PC-3 (cell line): ENCODE results near the gene TPM4. TPM values are rescaled to one million over a fixed set of nuclear protein-coding genes. Genes with fewer than 3 reads are reported as not detected.
A peak's percentile ranks its signal among the peaks of the same experiment; 100 is the strongest.

Experiments used
- ATAC-seq: fragments of 200-7000 bp; cut with Tn5 transposase; 2 replicates; pipeline ENCODE4 v1.9.1; 2020; ENCODE audit warnings: mild to moderate bottlenecking, moderate library complexity
- BruUV-seq: library from RNA; stranded (reverse); fragments of 400-500 nt; replicated peaks from 2 replicates; lab custom pipeline; 2021; lab: Mats Ljungman, UMichigan
- CTCF ChIA-PET: fragments of 300-600 bp; sonication (Branson Sonifier 250); formaldehyde crosslinking; loops from one replicate; lab custom pipeline; 2022; ENCODE audit warnings: antibody characterized with exemption; lab: Charles Lee
- POLR2A ChIA-PET: fragments of 300-600 bp; sonication (Branson Sonifier 250); formaldehyde crosslinking; loops from one replicate; lab custom pipeline; 2022; ENCODE audit warnings: antibody characterized with exemption; ENCODE audit not compliant: unreplicated experiment; lab: Charles Lee
- DNase-seq: peaks from one replicate; pipeline ENCODE4 v3.0.0-alpha.2; 2015
- H2AFZ ChIP-seq: fragments of 300-600 bp; sonication (generic); 2 replicates; pipeline ENCODE4 v1.6.0; 2016; ENCODE audit warnings: antibody characterized with exemption, low read length
- H3F3A ChIP-seq: fragments of 300-600 bp; sonication (generic); one replicate; pipeline ENCODE4 v1.6.0; 2017; ENCODE audit warnings: antibody characterized with exemption, low read length, control low read depth, mild to moderate bottlenecking; ENCODE audit not compliant: unreplicated experiment
- H3K27ac ChIP-seq: fragments of 300-600 bp; sonication (generic); 2 replicates; pipeline ENCODE4 v1.5.1; 2016; ENCODE audit warnings: mild to moderate bottlenecking, low read length
- H3K27me3 ChIP-seq: fragments of 300-600 bp; sonication (generic); 2 replicates; pipeline ENCODE4 v1.6.1; 2016; ENCODE audit warnings: low read length, mixed read lengths
- H3K36me3 ChIP-seq: fragments of 300-600 bp; sonication (generic); 2 replicates; pipeline ENCODE4 v1.6.1; 2016; ENCODE audit warnings: low read depth, mixed run types, low read length, mixed read lengths
- H3K4me1 ChIP-seq: fragments of 300-600 bp; sonication (generic); 2 replicates; pipeline ENCODE4 v1.5.1; 2016; ENCODE audit warnings: low read length; ENCODE audit not compliant: insufficient read depth
- H3K4me2 ChIP-seq: fragments of 300-600 bp; sonication (generic); 2 replicates; pipeline ENCODE4 v1.6.0; 2016; ENCODE audit warnings: low read length
- H3K4me3 ChIP-seq: fragments of 300-600 bp; sonication (generic); 2 replicates; pipeline ENCODE4 v1.5.1; 2016; ENCODE audit warnings: mild to moderate bottlenecking, low read length, mixed read lengths
- H3K79me2 ChIP-seq: fragments of 300-600 bp; sonication (generic); 2 replicates; pipeline ENCODE4 v1.6.1; 2017; ENCODE audit warnings: low read length, mixed read lengths
- H3K9ac ChIP-seq: fragments of 300-600 bp; sonication (generic); 2 replicates; pipeline ENCODE4 v1.6.0; 2016; ENCODE audit warnings: mild to moderate bottlenecking, low read length
- H3K9me2 ChIP-seq: fragments of 300-600 bp; sonication (generic); replicated peaks from 2 replicates; pipeline ENCODE4 v1.6.1; 2016; ENCODE audit warnings: mixed run types, low read length, mixed read lengths
- H3K9me3 ChIP-seq: fragments of 300-600 bp; sonication (generic); 2 replicates; pipeline ENCODE4 v1.6.1; 2016; ENCODE audit warnings: low read length, mixed read lengths
- H4K20me1 ChIP-seq: fragments of 300-600 bp; sonication (generic); 2 replicates; pipeline ENCODE4 v1.6.1; 2016; ENCODE audit warnings: low read length, mixed read lengths
- EZH2 ChIP-seq: fragments of 300-600 bp; sonication (generic); IDR thresholded peaks from one replicate; pipeline ENCODE4 v1.6.1; 2017; ENCODE audit warnings: antibody characterized with exemption, mild to moderate bottlenecking, low read length; ENCODE audit not compliant: unreplicated experiment
- EZH2phosphoT487 ChIP-seq: fragments of 300-600 bp; sonication (generic); IDR thresholded peaks from 2 replicates; pipeline ENCODE4 v1.6.1; 2018; ENCODE audit warnings: mild to moderate bottlenecking, antibody characterized with exemption, low read length, borderline replicate concordance
- intact Hi-C: fragments of 100-400 bp; cut with micrococcal nuclease; formaldehyde crosslinking; loops from 2 replicates; pipeline ENCODE4 v1.9.0; 2023
- total RNA-seq: library from RNA; depleted of rRNA; stranded (reverse); fragments of >200 nt; gene quantifications from 2 replicates; pipeline ENCODE4 v1.2.3, GENCODE V29; 2014
- TF ChIP-seq, protein P1 (sequence below): fragments of 300-600 bp; sonication (generic); conservative IDR thresholded peaks from 2 replicates; pipeline ENCODE4 v1.5.1; 2017; ENCODE audit warnings: antibody characterized with exemption, low read depth, mild to moderate bottlenecking, low read length

Gene TPM4
- total RNA-seq, 1 experiment from 2014 or later = 135 TPM

DNA sequence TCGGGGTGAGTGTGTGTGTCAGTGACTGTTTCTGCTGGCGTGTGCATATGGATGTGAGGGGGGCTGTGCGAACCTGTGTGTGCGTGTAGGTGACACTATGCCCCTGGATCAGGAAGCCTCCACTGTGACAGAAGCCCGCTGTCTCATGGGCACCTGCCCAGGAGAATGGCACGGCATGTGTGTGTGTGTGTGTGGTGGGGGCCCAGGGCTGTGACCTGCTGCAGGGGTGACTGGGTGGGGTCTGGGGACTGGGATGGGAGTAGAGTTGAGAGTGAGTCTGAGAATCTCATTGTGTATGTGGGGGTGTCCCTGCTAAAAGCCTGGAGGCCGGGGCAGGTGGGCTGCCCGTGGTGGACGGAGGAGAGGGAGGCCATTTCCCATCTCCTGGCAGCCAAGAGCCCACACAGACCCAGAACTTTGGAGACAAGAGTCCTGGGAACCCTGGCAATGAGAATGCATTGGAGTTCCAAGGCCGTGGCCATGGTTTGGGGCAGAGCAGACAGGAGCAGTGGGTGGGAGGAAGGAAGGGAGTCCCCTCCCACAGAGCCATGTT, 6.4 kb upstream of the TPM4 start:
- ATAC-seq = peak; percentile 10
- peak overlapping the region; percentile 100 for H3K4me3 ChIP-seq

DNA sequence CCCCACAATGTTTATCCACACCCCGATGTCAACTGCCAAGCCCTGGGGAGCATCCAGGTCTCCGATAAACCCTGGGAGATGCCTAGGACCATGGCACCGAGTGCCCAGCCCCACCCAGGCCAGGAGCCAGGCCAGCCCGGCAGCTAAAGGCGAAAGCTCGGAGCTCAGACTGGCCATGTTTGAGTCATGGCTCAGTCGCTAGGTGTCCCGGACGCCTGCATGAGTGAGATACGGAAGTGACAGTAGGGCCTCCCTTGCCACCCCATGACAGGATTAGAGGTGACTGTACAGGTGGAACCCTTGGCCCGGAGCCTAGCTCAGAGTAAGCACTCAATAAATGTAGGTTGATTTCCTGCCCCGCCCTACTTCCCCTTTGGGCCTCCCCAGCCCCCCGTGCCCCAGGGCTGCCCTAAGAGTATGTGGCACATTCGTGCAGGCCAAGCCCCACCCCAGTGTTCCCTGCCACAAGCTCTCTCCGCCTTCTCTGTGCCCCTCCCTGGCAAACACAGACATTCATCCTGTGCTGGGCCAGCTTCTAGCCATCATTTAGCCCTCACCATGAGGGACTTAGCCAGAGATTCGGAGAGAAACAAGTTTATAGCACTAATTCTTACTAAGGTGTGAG, 5.8 kb upstream of the TPM4 start:
- peaks cover 7% of the 10 kb centered on the region; the same call in 1 of the 2 replicates for H4K20me1 ChIP-seq
- H3K27me3 ChIP-seq = no peaks in the 10 kb centered on the region
- POLR2A ChIA-PET = interaction anchor here (0.9 to 1.3 kb wide), 3 partner anchors 8 to 115 kb away, joined by 3 to 9 read pairs (median 6); partner anchors contain the start of gene FAM32A
- peak; percentile 98 for DNase-seq
- H3K36me3 ChIP-seq = peaks cover 37% of the 10 kb centered on the region
- no peak overlapping the region for H2AFZ ChIP-seq
- H3K4me2 ChIP-seq = peak overlapping the region; percentile 86
- peak overlapping the region; percentile 100 for H3K4me3 ChIP-seq
- H3K9ac ChIP-seq = peak overlapping the region; percentile 98
- no peaks in the 10 kb centered on the region for H3K9me3 ChIP-seq
- H3K9me2 ChIP-seq = no peaks in the 10 kb centered on the region
- H3K4me1 ChIP-seq = peaks cover 34% of the 10 kb centered on the region
- peaks cover 81% of the 10 kb centered on the region for H3K79me2 ChIP-seq
- peak; percentile 77 for ATAC-seq
- TF ChIP-seq, protein P1, sequence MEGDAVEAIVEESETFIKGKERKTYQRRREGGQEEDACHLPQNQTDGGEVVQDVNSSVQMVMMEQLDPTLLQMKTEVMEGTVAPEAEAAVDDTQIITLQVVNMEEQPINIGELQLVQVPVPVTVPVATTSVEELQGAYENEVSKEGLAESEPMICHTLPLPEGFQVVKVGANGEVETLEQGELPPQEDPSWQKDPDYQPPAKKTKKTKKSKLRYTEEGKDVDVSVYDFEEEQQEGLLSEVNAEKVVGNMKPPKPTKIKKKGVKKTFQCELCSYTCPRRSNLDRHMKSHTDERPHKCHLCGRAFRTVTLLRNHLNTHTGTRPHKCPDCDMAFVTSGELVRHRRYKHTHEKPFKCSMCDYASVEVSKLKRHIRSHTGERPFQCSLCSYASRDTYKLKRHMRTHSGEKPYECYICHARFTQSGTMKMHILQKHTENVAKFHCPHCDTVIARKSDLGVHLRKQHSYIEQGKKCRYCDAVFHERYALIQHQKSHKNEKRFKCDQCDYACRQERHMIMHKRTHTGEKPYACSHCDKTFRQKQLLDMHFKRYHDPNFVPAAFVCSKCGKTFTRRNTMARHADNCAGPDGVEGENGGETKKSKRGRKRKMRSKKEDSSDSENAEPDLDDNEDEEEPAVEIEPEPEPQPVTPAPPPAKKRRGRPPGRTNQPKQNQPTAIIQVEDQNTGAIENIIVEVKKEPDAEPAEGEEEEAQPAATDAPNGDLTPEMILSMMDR = no peak
- TF ChIP-seq EZH2 (no peak), EZH2phosphoT487 (no peak)
- peaks cover 7% of the 10 kb centered on the region for H3F3A ChIP-seq
- no TSS peak for BruUV-seq
- CTCF ChIA-PET = interaction anchor here (0.6 to 1.3 kb wide), 5 partner anchors 8 to 1038 kb away, joined by 3 to 17 read pairs (median 6); partner anchors contain the start of gene FAM32A
- peak overlapping the region; percentile 98 for H3K27ac ChIP-seq
- intact Hi-C loops = loop anchor here (1.0 kb wide), 2 partner anchors 9 to 41 kb away; partner anchors contain the start of gene RAB8A

More for the DNA sequence above, 6.4 kb upstream of the TPM4 start:
- CTCF ChIA-PET = interaction anchor here (0.8 to 1.3 kb wide), 4 partner anchors 9 to 115 kb away, joined by 3 to 17 read pairs (median 6); partner anchors contain the start of gene FAM32A
- H3K79me2 ChIP-seq = peaks cover 78% of the 10 kb centered on the region
- peak overlapping the region; percentile 98 for H3K27ac ChIP-seq
- H3K9me3 ChIP-seq = no peaks in the 10 kb centered on the region
- peaks cover 7% of the 10 kb centered on the region for H3F3A ChIP-seq
- intact Hi-C loops = loop anchor here (1.0 kb wide), 2 partner anchors 9 to 41 kb away; partner anchors contain the start of gene RAB8A
- TF ChIP-seq EZH2 (no peak), EZH2phosphoT487 (no peak)
- TF ChIP-seq, protein P1 = no peak
- peaks cover 34% of the 10 kb centered on the region for H3K4me1 ChIP-seq
- BruUV-seq = TSS peak; percentile 76
- H3K9me2 ChIP-seq = no peaks in the 10 kb centered on the region
- H3K9ac ChIP-seq = peak overlapping the region; percentile 98
- H2AFZ ChIP-seq = no peak overlapping the region
- peaks cover 7% of the 10 kb centered on the region; the same call in 1 of the 2 replicates for H4K20me1 ChIP-seq
- peak overlapping the region; percentile 86 for H3K4me2 ChIP-seq
- POLR2A ChIA-PET = interaction anchor here (0.9 to 1.3 kb wide), 3 partner anchors 9 to 115 kb away, joined by 3 to 9 read pairs (median 6); partner anchors contain the start of gene FAM32A
- peaks cover 35% of the 10 kb centered on the region for H3K36me3 ChIP-seq
- no peaks in the 10 kb centered on the region for H3K27me3 ChIP-seq
- DNase-seq = peak; percentile 39
